OCI-LY1 (cell line): ENCODE measurements around the gene STMND1.

Experiments used
- EZH2 ChIP-seq: fragments of 200-600 bp; sonication (generic), shearing (Covaris generic); IDR thresholded peaks from 2 replicates; pipeline ENCODE4 v1.8.0; 2017; ENCODE audit warnings: borderline replicate concordance, mixed run types, mild to moderate bottlenecking, antibody characterized with exemption, low read length, moderate library complexity, mixed read lengths
- TF ChIP-seq, protein P1 (sequence below): fragments of 200-600 bp; sonication (generic), shearing (Covaris generic); IDR thresholded peaks from 2 replicates; pipeline ENCODE4 v1.5.1; 2017; ENCODE audit warnings: mild to moderate bottlenecking, antibody characterized with exemption, low read length, moderate library complexity, mixed read lengths

DNA sequence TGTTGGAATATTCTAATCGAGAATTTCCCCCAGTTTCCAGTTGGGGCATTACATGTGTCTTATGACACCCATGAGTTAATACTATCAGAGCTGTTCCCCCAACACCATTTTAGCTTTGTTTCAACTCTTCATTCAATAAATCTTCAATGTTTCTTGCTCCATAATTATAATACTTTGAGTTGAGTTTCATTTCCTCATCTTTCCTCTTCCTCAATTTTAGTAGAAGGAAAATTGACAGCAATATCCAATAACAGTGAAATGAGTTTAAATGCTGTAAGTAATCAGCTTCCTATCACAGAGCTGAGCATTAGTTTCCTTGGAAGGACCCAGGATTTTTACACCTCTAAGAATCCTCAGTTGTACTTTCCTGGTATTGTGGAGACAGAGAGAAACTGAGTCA is 1.0 kb upstream of the STMND1 start:
- TF ChIP-seq, protein P1, sequence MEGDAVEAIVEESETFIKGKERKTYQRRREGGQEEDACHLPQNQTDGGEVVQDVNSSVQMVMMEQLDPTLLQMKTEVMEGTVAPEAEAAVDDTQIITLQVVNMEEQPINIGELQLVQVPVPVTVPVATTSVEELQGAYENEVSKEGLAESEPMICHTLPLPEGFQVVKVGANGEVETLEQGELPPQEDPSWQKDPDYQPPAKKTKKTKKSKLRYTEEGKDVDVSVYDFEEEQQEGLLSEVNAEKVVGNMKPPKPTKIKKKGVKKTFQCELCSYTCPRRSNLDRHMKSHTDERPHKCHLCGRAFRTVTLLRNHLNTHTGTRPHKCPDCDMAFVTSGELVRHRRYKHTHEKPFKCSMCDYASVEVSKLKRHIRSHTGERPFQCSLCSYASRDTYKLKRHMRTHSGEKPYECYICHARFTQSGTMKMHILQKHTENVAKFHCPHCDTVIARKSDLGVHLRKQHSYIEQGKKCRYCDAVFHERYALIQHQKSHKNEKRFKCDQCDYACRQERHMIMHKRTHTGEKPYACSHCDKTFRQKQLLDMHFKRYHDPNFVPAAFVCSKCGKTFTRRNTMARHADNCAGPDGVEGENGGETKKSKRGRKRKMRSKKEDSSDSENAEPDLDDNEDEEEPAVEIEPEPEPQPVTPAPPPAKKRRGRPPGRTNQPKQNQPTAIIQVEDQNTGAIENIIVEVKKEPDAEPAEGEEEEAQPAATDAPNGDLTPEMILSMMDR, result no peak
- TF ChIP-seq EZH2, result no peak
